Glomerular visceral epithelial cell (primary cell): ENCODE data around the gene UBXN10.

ENCODE experiments used
- DNase-seq: peaks from one replicate; pipeline ENCODE4 v3.0.0-alpha.2; 2016; ENCODE audit errors: extremely low spot score

UBXN10 gene

GRCh38 chr1:20151906-20152598 lies 33.8 kb upstream of the UBXN10 start:
- peak; percentile 74 for DNase-seq

GRCh38 chr1:20152599-20152930 lies 33.3 kb upstream of the UBXN10 start:
- no peak for DNase-seq

GRCh38 chr1:20153000-20153418 lies 32.9 kb upstream of the UBXN10 start:
- DNase-seq, result no peak

GRCh38 chr1:20154301-20154831 lies 31.5 kb upstream of the UBXN10 start:
- DNase-seq, result no peak

GRCh38 chr1:20158358-20159070 lies 27.4 kb upstream of the UBXN10 start:
- no peak for DNase-seq

GRCh38 chr1:20160034-20160433 lies 25.9 kb upstream of the UBXN10 start:
- no peak for DNase-seq

GRCh38 chr1:20164694-20165202 lies 21.1 kb upstream of the UBXN10 start:
- DNase-seq, result no peak

GRCh38 chr1:20165522-20165951 lies 20.4 kb upstream of the UBXN10 start:
- DNase-seq, result no peak

- no peak for DNase-seq
Measured at GRCh38 chr1:20166051-20166450, 19.8 kb upstream of the UBXN10 start.

- no peak for DNase-seq
Measured at GRCh38 chr1:20167126-20167525, 18.8 kb upstream of the UBXN10 start.

GRCh38 chr1:20168564-20169491 lies 17.1 kb upstream of the UBXN10 start:
- no peak for DNase-seq

GRCh38 chr1:20169932-20170331 lies 16.0 kb upstream of the UBXN10 start:
- DNase-seq, result no peak

GRCh38 chr1:20172033-20172590 lies 13.8 kb upstream of the UBXN10 start:
- DNase-seq, result no peak

- DNase-seq, result no peak
Measured at GRCh38 chr1:20174937-20175666, 10.8 kb upstream of the UBXN10 start.

- no peak for DNase-seq
Measured at GRCh38 chr1:20178634-20179370, 7.1 kb upstream of the UBXN10 start.

- DNase-seq, result no peak
Measured at GRCh38 chr1:20179371-20180128, 6.3 kb upstream of the UBXN10 start.

- no peak for DNase-seq
Measured at GRCh38 chr1:20180129-20180843, 5.6 kb upstream of the UBXN10 start.

GRCh38 chr1:20180844-20181207 lies 5.1 kb upstream of the UBXN10 start:
- DNase-seq, result no peak

GRCh38 chr1:20182415-20182814 lies 3.5 kb upstream of the UBXN10 start:
- no peak for DNase-seq
